ENCODE results near the gene OTUB2. TPM values are rescaled to one million over a fixed set of nuclear protein-coding genes. Genes with fewer than 3 reads are reported as not detected.

Gene OTUB2
- total RNA-seq, 1 donor from 2014 or later, result 6.8 TPM

DNA sequence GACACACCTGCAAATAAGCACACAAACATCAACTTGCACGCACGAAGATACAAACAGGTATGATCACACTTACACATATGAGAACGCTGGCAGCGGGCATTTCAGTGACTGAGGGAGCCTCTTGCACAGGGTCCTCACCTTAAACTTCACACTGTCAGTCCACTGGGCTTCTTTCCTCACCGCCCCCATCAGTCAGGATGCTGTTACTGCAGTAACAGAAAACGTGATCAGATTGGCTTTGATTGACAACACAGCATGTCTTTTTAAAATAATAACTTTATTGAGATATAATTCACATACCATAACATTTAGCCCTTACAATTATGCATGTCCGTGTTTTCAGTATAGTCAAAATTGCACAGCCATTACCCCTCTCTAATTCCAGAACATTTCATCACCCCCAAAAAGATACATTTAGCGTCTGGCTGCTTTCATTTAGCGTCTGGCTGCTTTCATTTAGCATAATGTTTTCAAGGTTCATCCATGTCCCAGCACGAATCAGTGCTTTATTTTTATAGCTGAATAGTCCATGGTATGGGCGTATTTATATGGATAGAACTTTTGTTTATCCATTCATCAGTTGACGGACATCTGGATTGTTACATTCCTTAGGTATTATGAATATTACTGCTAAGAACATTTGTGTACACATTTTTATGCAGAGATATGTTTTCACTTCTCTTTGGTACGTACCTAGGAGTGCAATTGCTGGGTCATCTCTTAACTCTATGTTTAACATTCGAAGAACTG is 20.6 kb upstream of the OTUB2 start:
- Mint-ChIP-seq H3K27ac (no peak overlapping the region), H3K4me1 (peaks cover 19% of the 10 kb centered on the region), H3K4me3 (no peak overlapping the region), H3K27me3 (ENCODE audit: insufficient read depth, low read depth) (peaks cover 10% of the 10 kb centered on the region), H3K36me3 (no peaks in the 10 kb centered on the region), H3K9me3 (no peaks in the 10 kb centered on the region)
- TF ChIP-seq, protein P1, sequence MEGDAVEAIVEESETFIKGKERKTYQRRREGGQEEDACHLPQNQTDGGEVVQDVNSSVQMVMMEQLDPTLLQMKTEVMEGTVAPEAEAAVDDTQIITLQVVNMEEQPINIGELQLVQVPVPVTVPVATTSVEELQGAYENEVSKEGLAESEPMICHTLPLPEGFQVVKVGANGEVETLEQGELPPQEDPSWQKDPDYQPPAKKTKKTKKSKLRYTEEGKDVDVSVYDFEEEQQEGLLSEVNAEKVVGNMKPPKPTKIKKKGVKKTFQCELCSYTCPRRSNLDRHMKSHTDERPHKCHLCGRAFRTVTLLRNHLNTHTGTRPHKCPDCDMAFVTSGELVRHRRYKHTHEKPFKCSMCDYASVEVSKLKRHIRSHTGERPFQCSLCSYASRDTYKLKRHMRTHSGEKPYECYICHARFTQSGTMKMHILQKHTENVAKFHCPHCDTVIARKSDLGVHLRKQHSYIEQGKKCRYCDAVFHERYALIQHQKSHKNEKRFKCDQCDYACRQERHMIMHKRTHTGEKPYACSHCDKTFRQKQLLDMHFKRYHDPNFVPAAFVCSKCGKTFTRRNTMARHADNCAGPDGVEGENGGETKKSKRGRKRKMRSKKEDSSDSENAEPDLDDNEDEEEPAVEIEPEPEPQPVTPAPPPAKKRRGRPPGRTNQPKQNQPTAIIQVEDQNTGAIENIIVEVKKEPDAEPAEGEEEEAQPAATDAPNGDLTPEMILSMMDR (IDR thresholded peaks at IDR 0.05), result peak; percentile 57
- TF ChIP-seq EZH2 (IDR thresholded peaks at IDR 0.05), result no peak
- TF ChIP-seq EZH2phosphoT487 (IDR thresholded peaks at IDR 0.05), result no peak
- Histone ChIP-seq H3K4me1 (no peaks in the 10 kb centered on the region), H3K4me2 (no peak overlapping the region), H3K9me3 (ENCODE audit: low read depth) (no peaks in the 10 kb centered on the region), H4K20me1 (ENCODE audit: low read depth) (no peaks in the 10 kb centered on the region), H3F3A (ENCODE audit: low read depth) (no peaks in the 10 kb centered on the region), H3K4me3 (no peak overlapping the region), H3K27me3 (peaks cover 9% of the 10 kb centered on the region), H2AFZ (replicated peaks) (no peak overlapping the region), H3K9ac (no peak overlapping the region), H3K27ac (no peak overlapping the region), H3K79me2 (ENCODE audit: low read depth) (no peaks in the 10 kb centered on the region), H3K36me3 (no peaks in the 10 kb centered on the region)
- DNase-seq (ENCODE audit: low spot score), result no peak

DNA sequence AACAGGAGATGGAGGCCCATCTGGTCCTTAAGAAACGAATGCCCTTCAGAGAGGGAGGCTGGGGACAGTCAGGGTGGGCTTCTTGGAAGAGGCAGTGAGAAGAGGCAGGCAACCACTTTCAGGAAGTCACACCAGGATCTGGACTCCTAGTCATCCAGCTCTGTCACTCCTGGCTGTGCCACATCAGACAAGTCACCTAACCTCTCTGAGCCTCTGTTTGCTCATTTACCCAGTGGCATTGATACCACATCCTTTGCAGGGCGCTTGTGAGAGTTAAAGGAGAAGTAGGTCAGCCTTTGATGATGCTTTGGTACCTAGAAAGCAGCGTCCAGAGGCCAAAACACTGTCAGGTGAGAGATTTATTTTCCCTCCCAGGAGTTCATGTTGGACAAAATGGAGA is 17.9 kb upstream of the OTUB2 start:
- no peak overlapping the region for H3K27ac Mint-ChIP-seq
- no peaks in the 10 kb centered on the region for H3K36me3 ChIP-seq
- H3K4me1 ChIP-seq, result peaks cover 5% of the 10 kb centered on the region
- H3K4me3 ChIP-seq, result no peak overlapping the region
- H3F3A ChIP-seq (ENCODE audit: low read depth), result no peaks in the 10 kb centered on the region
- H3K9me3 Mint-ChIP-seq, result no peaks in the 10 kb centered on the region
- H3K4me2 ChIP-seq, result no peak overlapping the region
- H3K36me3 Mint-ChIP-seq, result no peaks in the 10 kb centered on the region
- H4K20me1 ChIP-seq (ENCODE audit: low read depth), result no peaks in the 10 kb centered on the region
- no peak overlapping the region for H3K9ac ChIP-seq
- DNase-seq (ENCODE audit: low spot score), result no peak
- no peak overlapping the region for H3K4me3 Mint-ChIP-seq
- H3K4me1 Mint-ChIP-seq, result peaks cover 29% of the 10 kb centered on the region
- no peaks in the 10 kb centered on the region for H3K79me2 ChIP-seq (ENCODE audit: low read depth)
- no peaks in the 10 kb centered on the region for H3K9me3 ChIP-seq (ENCODE audit: low read depth)
- peaks cover 12% of the 10 kb centered on the region for H3K27me3 Mint-ChIP-seq (ENCODE audit: insufficient read depth, low read depth)
- H2AFZ ChIP-seq (replicated peaks), result no peak overlapping the region
- H3K27ac ChIP-seq, result no peak overlapping the region
- TF ChIP-seq EZH2phosphoT487 (IDR thresholded peaks at IDR 0.05) (no peak), EZH2 (IDR thresholded peaks at IDR 0.05) (no peak)
- TF ChIP-seq, protein P1 (IDR thresholded peaks at IDR 0.05), result no peak
- no peaks in the 10 kb centered on the region for H3K27me3 ChIP-seq

DNA sequence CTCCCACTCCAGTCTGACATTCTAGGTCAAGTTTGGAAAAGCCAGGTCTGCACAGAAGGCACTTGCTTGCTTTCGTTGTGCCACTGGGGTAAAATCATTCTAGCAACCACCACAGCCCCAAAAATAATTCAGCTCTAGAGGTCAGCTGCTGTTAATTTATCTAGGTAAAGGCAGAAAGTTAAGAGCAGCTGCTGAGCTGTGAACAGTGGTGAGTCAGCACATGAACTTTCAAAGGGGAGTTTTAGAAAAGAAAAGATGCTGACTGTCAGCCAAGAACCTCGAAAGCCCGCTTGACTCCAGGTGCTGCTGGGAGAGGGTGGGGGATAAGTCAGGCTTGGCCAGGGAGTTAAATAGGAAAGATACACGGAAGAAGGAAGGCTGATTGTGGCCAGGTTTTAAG is 16.4 kb upstream of the OTUB2 start:
- Histone ChIP-seq H3K27me3 (no peaks in the 10 kb centered on the region), H2AFZ (replicated peaks) (no peak overlapping the region), H3F3A (ENCODE audit: low read depth) (peaks cover 7% of the 10 kb centered on the region), H3K4me2 (no peak overlapping the region), H3K36me3 (no peaks in the 10 kb centered on the region), H3K4me1 (peaks cover 12% of the 10 kb centered on the region), H3K79me2 (ENCODE audit: low read depth) (no peaks in the 10 kb centered on the region), H3K9ac (no peak overlapping the region), H4K20me1 (ENCODE audit: low read depth) (no peaks in the 10 kb centered on the region), H3K4me3 (no peak overlapping the region), H3K27ac (no peak overlapping the region), H3K9me3 (ENCODE audit: low read depth) (no peaks in the 10 kb centered on the region)
- TF ChIP-seq, protein P1 (IDR thresholded peaks at IDR 0.05), result no peak
- TF ChIP-seq EZH2phosphoT487 (IDR thresholded peaks at IDR 0.05) (no peak), EZH2 (IDR thresholded peaks at IDR 0.05) (no peak)
- DNase-seq (ENCODE audit: low spot score), result no peak
- H3K27ac Mint-ChIP-seq, result peak overlapping the region; percentile 30
- no peak overlapping the region for H3K4me3 Mint-ChIP-seq
- no peaks in the 10 kb centered on the region for H3K9me3 Mint-ChIP-seq
- peaks cover 29% of the 10 kb centered on the region for H3K4me1 Mint-ChIP-seq
- H3K27me3 Mint-ChIP-seq (ENCODE audit: insufficient read depth, low read depth), result peaks cover 7% of the 10 kb centered on the region
- no peaks in the 10 kb centered on the region for H3K36me3 Mint-ChIP-seq
